ENCODE data around the gene TCF7L1.
"Not testable (repeated sequence)": the region's sequence is repeated elsewhere in the genome, so short reads cannot be mapped to it uniquely, and the experiment has no call there.

- not testable (repeated sequence) for TF ChIP-seq CTCF (optimal IDR thresholded peaks at IDR 0.05 in 1 of 3, IDR thresholded peaks at IDR 0.05 in 1 of 3, conservative IDR thresholded peaks at IDR 0.05 in 1 of 3; ENCODE audit: extremely low read depth in 1 of 3, insufficient read depth in 2 of 3, low read length in 3 of 3); EZH2 (IDR thresholded peaks at IDR 0.05; ENCODE audit: low read length)
These were observed 200.7 kb downstream of the TCF7L1 start for GRCh38 chr2:85333877-85334276.

Measured in keratinocyte (primary cell).